Astrocyte (in vitro differentiated cells and primary cell): ENCODE data around the gene PGM2.

ENCODE experiments used
- CTCF ChIP-seq: IDR thresholded peaks from 2 replicates; pipeline ENCODE4 v1.5.1; 2011; ENCODE audit warnings: low read depth, mild to moderate bottlenecking, inconsistent platforms, low read length, moderate library complexity; ENCODE audit not compliant: insufficient read depth
- EZH2 ChIP-seq: IDR thresholded peaks from 2 replicates; pipeline ENCODE4 v1.6.1; 2012; ENCODE audit warnings: mild to moderate bottlenecking, low read length, inconsistent platforms; ENCODE audit not compliant: insufficient read depth

DNA sequence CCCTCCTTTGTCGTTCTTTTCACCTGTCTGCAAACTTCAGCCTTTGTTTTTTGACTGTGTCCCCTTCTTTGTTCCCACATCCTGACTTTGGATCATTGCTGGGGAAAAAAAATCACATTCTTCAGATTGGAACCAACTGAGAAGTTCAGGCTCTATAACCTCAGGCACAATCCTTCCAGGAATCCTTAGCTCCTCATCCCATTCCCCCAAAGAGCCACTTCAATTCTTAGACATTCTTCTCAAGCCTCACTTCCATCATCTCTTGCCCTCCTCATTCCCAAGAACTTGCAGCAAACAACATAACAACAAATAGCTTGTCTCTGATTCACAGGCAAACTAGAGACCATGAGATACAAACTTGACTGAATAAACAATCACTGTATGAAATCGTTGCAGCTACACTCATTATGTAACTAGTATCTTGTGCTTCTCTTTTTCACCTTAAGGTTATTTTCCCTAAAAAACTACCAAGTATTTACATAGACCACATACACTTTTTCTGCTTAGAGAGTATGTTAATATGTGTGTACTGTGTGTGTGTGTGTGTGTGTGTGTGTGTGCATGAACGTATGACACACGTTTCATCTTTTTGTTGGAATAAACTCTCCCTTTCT, 26.4 kb upstream of the PGM2 start:
- TF ChIP-seq CTCF (no peak), EZH2 (no peak)
